GM12878 (cell line): Measurements from ENCODE around the gene CHN2.

Experiments
- CTCF ChIP-seq, 3 experiments: IDR thresholded peaks in 2 of 3; conservative IDR thresholded peaks in 1 of 3; 2 replicates each; pipeline ENCODE4 v1.5.1; 2011; ENCODE audit warnings: low read depth in 3 of 3, low read length in 3 of 3, mild to moderate bottlenecking in 3 of 3, control low read depth in 2 of 3, moderate library complexity in 2 of 3, inconsistent platforms in 1 of 3, mixed read lengths in 1 of 3; ENCODE audit not compliant: control insufficient read depth in 2 of 3, insufficient read depth in 1 of 3; ENCODE audit errors: extremely low read depth in 1 of 3
- NFXL1 ChIP-seq: fragments of 450-650 bp; IDR thresholded peaks from 2 replicates; pipeline ENCODE4 v1.6.1; 2017; ENCODE audit warnings: antibody characterized with exemption, mild to moderate bottlenecking, borderline replicate concordance
- POLR2A ChIP-seq: IDR thresholded peaks from 2 replicates; pipeline ENCODE4 v1.6.1; 2011; ENCODE audit warnings: low read depth, mild to moderate bottlenecking, low read length
- RAD51 ChIP-seq: fragments of 450-650 bp; IDR thresholded peaks from 2 replicates; pipeline ENCODE4 v1.6.1; 2016; ENCODE audit warnings: moderate library complexity, mild to moderate bottlenecking, inconsistent platforms

GRCh38 chr7:29302666-29303395 lies 108.3 kb downstream of the CHN2 start:
- no peak for TF ChIP-seq POLR2A
- no peak for TF ChIP-seq CTCF (IDR thresholded peaks at IDR 0.05 in 2 of 3, conservative IDR thresholded peaks at IDR 0.05 in 1 of 3; ENCODE audit: control insufficient read depth in 2 of 3, extremely low read depth in 1 of 3, insufficient read depth in 1 of 3, low read depth in 3 of 3, low read length in 3 of 3)
- no peak for TF ChIP-seq NFXL1
- TF ChIP-seq RAD51 = no peak
